CD4-positive, alpha-beta T cell treated with Interferon alpha-2 for 1 hour (primary cell): Measurements from ENCODE around the gene UNC5B.

ENCODE experiments used
- DNase-seq, 2 donors: peaks; one replicate each; pipeline ENCODE4 v3.0.0-alpha.2; 2020 to 2022

UNC5B gene

GRCh38 chr10:71239946-71240795 is 27.8 kb downstream of the UNC5B start:
- DNase-seq = no peak

GRCh38 chr10:71241114-71241829 is 28.9 kb downstream of the UNC5B start:
- no peak for DNase-seq

DNA sequence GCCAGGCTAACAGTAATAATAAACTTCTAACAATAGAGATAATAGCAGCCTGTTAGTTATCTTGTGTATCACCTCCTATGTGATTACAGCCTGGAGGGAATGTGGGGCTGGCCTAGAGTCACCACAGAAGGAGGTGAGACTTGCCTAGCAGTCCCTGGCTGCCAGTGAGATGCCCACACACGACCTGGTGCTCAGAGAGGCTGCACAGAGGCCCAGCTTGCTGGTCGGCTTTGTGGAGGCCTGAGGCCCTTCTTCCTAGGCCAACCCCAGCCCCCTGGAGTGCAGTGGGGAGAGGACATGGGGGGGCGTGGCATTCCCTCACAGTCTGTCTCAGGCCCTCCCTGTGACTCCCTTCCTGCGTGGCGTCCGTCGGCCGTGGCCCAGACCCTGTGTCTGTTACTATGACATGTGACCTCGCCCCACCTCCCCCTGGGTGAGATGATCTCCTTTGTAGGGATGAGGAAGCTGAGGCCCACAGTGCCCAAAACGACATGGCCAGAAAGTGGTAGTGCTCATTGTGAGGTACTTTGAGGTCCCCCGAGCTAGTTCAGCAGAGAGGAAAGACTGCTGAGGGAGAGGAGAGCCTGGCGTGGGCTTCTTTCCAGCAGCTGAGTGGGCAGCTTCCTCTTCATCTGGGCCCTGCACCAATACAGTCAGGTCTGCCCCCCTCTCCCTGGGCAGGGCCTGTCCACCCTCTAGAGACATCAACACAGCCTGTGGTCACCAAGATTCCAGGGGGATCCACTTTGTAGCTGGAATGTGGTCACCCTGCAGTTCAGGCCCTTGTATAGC is 29.7 kb downstream of the UNC5B start:
- no peak for DNase-seq

GRCh38 chr10:71242622-71243009 is 30.2 kb downstream of the UNC5B start:
- DNase-seq = no peak

DNA sequence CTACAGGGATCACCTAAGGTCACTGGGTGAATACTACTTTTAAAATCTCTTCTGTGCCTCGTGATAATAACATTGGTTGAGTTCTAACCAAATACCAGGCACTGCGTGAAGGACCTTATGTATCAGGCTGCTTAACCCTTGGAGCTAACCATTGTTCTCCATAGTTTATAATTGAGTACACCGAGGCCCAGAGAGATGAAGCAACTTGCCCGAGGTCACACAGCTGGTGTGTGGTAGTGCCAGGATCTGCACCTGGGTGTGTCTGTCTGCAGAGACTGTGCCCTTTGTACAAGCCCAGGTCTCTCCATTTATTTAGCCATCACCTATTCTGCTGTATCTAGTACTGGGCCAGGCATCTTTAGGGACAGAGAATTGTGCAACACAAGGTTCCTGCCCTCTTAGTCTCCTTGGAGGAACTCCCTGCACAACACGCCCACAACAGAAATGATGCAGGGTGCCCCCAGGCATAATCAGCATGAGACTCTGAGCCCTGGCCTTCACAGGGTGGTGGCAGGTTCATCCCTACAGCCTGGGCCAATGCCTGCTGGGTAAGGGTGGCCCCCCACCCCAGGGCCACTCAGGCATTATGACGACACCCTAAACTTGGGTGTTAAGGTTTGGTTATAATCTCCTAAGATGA is 31.5 kb downstream of the UNC5B start:
- no peak for DNase-seq

GRCh38 chr10:71244431-71245419 is 32.4 kb downstream of the UNC5B start:
- DNase-seq = no peak

- DNase-seq = no peak
Observed at GRCh38 chr10:71245420-71246325, 33.3 kb downstream of the UNC5B start.

DNA sequence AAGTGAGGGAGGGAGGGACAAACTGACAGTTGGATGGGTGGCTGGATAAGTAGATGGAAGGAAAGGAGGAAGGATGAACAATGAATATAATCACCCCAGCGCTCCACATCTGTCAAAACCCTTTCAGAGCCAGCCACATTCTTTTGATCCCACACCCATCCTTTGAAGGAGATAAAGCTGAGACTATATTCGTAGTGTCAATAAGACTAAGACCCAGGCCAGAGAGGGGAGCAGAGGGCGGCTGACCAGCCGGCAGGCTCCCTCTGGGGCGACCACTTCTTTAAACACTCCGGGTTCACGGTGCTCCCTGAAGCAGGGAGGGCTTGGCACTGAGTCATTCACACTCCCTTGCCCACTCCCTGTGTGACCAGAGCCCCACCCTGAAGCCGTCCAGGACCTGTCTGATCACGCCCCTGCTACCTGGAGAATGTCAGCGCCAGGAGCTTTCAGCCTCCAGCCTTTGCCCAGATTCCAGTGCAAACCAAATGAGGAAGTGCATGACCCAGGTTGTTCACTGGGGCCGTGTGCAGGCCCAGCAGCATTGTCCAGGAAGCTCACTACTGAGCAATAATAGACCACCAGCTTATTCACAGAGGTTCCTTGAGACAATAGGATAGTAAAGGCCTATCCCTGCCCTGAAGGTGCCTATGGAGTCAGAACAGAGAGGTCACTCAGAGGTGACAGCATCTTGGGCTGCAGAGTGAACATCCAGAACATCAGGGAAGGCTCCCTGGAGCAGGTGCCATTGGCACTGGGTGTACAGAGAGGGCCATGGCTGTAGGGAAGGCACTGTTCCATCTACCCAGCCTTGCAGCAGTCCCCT is 34.4 kb downstream of the UNC5B start:
- no peak for DNase-seq

GRCh38 chr10:71247414-71247705 is 35.0 kb downstream of the UNC5B start:
- no peak for DNase-seq

- DNase-seq = no peak
Observed at GRCh38 chr10:71247804-71248203, 35.4 kb downstream of the UNC5B start.

DNA sequence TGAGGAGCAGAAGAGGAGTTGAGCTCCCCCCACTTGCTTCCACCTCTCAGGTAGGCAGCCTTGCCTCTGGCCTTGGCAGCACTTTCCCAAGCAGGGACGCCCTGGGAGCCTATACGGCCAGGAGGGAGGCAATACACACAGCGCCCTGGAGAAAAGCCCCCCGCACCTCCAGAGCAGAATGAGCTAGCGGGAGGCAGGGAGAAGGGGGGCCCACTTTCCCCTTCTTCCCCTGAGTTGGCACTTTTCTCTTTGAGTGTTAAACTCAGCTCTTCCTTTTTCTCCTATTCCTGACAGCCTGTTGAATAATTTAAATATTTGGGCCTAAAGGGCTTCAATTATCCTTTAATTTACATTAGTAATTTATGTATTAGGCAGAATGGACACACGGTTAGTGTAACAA is 35.8 kb downstream of the UNC5B start:
- DNase-seq = no peak

- no peak for DNase-seq
Observed at GRCh38 chr10:71249996-71250395, 37.6 kb downstream of the UNC5B start.

- DNase-seq = no peak
Observed at GRCh38 chr10:71250405-71250804, 38.0 kb downstream of the UNC5B start.

- no peak for DNase-seq
Observed at GRCh38 chr10:71250842-71251241, 38.5 kb downstream of the UNC5B start.

DNA sequence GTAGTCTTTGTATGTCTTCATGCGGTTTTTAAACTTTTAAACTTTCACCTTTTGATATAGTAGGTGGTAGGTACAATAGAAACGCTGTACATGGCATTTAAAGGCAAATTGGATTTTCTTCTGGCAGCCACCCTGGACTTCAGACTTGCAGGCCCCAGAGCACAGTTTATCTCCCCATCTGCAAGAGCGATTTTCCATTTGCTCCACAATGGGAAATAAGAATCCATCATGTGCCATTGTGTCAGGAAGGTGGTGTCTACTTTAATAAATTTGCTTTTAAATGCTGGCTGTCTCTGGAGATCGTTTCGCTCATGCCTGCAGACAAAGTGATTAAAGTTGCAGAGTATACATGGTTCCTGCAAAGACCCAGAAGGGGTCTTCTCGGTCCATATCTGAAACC is 38.9 kb downstream of the UNC5B start:
- DNase-seq = no peak

GRCh38 chr10:71252220-71252619 is 39.9 kb downstream of the UNC5B start:
- no peak for DNase-seq

- DNase-seq = no peak
Observed at GRCh38 chr10:71253981-71254818, 41.8 kb downstream of the UNC5B start.

GRCh38 chr10:71254834-71255549 is 42.6 kb downstream of the UNC5B start:
- DNase-seq = no peak

DNA sequence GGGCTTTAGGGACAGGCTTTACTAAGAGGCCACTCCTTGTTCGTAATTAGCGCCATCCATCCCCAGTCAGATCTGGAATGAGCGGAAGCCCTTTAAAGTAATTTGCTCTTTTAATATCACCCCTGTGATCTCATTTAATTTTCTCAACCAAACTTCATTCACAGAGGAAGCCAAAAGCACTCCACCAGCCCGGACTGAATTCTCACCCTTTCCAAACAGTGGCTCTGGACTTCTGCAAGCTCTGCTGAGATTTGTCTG is 43.1 kb downstream of the UNC5B start:
- DNase-seq = no peak
